ENCODE measurements around the gene GAGE13.
"Not testable (repeated sequence)": the region's sequence is repeated elsewhere in the genome, so short reads cannot be mapped to it uniquely, and the experiment has no call there.

DNA sequence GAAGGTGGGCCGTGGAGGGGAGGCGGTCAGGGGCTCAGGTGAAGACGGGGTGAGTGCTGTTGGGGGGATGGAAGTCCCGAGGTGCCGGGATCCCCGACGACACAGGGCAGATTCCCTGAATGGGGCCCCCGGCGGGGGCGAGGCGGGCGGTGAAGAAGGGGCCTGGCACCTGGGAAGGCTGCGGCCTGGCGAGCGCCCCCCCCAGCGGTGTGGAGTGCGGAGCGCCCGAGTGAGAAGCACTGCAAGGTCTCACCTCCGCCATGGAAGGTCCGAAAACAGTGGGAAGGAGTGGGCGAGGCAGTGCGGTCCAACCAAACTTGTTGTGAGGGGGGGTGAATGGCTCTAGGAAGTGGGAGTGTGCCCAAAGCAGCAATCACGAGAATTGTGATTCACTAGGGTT lies 10.1 kb downstream of the GAGE13 start:
- TF ChIP-seq, protein P1, sequence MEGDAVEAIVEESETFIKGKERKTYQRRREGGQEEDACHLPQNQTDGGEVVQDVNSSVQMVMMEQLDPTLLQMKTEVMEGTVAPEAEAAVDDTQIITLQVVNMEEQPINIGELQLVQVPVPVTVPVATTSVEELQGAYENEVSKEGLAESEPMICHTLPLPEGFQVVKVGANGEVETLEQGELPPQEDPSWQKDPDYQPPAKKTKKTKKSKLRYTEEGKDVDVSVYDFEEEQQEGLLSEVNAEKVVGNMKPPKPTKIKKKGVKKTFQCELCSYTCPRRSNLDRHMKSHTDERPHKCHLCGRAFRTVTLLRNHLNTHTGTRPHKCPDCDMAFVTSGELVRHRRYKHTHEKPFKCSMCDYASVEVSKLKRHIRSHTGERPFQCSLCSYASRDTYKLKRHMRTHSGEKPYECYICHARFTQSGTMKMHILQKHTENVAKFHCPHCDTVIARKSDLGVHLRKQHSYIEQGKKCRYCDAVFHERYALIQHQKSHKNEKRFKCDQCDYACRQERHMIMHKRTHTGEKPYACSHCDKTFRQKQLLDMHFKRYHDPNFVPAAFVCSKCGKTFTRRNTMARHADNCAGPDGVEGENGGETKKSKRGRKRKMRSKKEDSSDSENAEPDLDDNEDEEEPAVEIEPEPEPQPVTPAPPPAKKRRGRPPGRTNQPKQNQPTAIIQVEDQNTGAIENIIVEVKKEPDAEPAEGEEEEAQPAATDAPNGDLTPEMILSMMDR (conservative IDR thresholded peaks at IDR 0.05; ENCODE audit: low read depth, low read length), result not testable (repeated sequence)
- not testable (repeated sequence) for TF ChIP-seq RAD21 (IDR thresholded peaks at IDR 0.05; ENCODE audit: low read length); POLR2A (IDR thresholded peaks at IDR 0.05; ENCODE audit: low read depth, low read length); CHD1 (IDR thresholded peaks at IDR 0.05; ENCODE audit: low read depth, low read length); USF2 (IDR thresholded peaks at IDR 0.05; ENCODE audit: low read depth, low read length); MAZ (IDR thresholded peaks at IDR 0.05; ENCODE audit: borderline replicate concordance, low read depth, low read length); SMC3 (IDR thresholded peaks at IDR 0.05; ENCODE audit: low read depth, low read length); RFX5 (IDR thresholded peaks at IDR 0.05; ENCODE audit: low read depth, low read length); MXI1 (IDR thresholded peaks at IDR 0.05; ENCODE audit: borderline replicate concordance, low read depth, low read length); CEBPB (IDR thresholded peaks at IDR 0.05; ENCODE audit: low read depth, low read length); FOS (IDR thresholded peaks at IDR 0.05; ENCODE audit: low read depth, low read length)
